Measurements from ENCODE around the gene AP4M1.

The AP4M1 gene

DNA sequence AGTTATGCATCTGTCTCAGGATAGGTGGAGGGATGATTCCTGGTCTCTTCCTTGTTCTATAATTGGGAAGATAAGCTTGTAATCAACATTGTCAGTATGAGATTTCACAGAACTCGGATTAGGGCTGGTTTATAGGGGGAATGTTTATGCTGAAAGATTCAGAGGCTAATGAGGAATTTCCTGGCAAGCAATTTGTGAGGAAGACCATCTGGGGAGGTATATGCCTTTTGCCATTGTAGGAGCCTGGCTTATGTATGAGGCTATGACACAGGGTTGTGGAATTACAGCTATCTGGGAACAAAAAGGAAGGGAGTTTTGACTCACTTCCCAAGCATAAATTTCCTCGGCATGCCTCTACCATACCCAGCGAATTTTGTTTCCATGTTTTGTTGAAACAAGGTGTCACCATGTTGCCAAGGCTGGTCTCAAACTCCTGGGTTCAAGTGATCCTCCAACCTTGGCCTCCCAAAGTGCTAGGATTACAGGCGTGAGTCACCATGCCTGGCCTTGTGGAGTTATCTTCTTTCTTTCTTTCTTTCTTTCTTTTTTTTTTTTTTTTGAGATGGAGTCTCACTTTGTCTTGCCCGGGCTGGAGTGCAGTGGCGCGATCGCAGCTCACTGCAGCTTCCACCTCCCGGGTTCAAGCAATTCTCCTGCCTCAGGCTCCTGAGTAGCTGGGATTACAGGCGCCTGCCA lies 14.2 kb upstream of the AP4M1 start:
- DNase-seq: no peak

DNA sequence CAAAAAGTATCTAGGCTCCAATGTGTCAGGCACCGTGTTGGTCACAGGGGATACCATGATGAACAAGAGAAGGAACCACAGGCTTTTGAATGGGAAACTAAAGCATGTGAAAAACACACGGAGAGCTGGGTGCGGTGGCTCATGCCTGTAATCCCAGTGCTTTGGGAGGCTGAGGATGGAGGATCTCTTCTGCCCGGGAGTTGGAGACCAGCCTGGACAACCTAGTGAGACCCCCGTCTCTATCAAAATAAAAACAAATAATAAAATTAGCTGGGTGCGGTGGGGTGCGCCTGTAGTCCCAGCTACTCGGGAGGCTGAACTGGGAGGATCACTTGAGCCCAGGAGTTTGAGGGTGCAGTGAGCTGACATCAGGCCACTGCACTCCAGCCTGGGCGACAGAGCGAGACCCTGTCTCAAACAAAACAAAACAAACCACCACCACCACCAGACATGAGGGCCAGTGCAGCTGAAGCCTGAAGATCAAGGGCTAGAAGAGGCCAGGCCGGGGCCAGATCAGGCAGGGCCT lies 13.3 kb upstream of the AP4M1 start:
- DNase-seq: no peak

DNA sequence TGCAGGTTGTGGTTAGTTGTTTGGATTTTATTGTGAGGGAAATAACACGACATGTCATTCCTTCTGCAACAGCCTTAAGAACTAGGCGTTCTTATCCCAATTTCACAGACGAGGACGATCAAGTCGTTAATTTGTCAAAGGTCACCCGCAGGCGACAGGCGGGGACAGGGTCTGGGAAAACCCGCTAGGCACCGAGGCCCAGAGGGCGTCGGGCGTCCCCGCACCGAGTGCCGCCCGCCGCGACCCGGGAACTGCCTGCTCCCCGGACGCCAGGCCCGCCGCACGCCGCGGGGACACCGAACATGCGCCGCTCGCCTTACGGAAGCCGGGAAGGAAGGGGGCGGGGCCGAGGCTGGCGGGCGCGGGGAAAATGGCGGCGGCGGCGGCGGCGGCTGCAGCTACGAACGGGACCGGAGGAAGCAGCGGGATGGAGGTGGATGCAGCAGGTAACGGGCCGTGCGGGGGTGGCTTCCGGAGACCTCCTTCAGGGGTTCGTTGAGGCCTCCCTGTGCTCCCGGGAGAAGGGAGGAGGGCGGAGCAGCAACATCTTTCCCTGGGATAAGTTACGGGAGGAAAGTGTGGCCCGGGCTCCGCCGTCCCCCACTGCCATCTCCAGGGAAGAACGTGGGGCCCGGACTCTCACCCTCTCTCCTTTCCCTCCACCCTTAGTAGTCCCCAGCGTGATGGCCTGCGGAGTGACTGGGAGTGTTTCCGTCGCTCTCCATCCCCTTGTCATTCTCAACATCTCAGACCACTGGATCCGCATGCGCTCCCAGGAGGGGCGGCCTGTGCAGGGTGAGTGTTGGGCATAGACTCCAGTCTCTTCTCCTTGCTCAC lies 12.6 kb upstream of the AP4M1 start, which contains the start of gene COPS6:
TSS of gene COPS6 (plus strand) at position 349 of the 837 bp plus-strand sequence. CDS start at position 371, 22 bp downstream.
- DNase-seq: peak; percentile 93

DNA sequence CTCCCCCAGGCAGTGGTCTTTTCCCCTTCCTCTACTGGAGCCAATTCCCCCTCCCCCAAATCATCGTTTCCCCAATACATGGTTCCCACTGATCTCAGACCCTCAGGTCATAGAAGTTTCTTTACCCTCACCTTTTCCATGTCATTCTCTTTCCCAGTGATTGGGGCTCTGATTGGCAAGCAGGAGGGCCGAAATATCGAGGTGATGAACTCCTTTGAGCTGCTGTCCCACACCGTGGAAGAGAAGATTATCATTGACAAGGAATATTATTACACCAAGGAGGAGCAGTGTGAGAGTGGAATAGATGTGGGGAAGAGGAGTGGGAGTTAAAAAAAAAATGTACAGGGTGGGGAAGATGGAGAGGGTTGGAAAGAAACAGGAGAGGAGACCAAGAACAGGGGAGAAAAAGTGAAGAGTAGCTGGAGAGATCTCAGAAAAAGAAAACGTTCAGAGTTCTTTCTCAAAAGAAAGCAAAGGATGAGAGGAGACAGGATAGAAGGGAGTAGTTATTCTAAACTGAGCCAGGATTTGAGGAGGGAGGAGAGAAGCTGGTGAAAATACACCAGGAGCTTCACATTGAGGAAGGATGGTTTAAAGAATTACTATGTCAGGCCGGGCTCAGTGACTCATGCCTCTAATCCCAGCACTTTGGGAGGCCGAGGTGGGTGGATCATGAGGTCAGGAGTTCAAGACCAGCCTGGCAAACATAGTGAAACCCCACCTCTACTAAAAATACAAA lies 11.8 kb upstream of the AP4M1 start:
- DNase-seq: no peak

DNA sequence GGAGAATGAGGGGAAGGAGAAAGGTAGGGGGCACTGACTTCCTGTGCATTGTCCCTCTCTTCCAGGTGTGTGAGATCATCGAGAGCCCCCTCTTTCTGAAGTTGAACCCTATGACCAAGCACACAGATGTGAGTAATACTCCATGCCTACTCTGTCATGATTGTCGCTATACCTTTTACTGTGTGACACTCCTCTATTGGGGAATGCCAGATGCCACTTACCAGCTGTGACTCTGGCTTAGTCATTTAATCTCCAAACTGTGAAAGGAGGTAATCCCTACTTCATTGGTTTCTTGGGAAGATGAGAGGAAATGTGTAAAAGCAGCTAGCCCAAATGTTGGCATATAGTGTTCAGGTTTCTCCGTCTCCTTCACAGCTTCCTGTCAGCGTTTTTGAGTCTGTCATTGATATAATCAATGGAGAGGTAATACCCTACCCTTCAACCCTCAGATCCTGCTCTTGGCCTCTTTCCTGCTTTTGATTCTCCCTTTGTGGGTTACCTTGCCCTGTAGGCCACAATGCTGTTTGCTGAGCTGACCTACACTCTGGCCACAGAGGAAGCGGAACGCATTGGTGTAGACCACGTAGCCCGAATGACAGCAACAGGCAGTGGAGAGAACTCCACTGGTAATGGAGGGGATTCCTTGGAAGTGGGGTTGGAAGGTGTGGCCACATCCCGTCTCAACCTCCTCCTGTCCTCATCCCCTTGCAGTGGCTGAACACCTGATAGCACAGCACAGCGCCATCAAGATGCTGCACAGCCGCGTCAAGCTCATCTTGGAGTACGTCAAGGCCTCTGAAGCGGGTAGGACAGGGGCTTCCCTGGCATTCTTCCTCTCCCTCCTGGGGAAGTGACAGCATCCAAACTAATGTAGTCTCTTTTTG lies 10.7 kb upstream of the AP4M1 start:
- DNase-seq: no peak

DNA sequence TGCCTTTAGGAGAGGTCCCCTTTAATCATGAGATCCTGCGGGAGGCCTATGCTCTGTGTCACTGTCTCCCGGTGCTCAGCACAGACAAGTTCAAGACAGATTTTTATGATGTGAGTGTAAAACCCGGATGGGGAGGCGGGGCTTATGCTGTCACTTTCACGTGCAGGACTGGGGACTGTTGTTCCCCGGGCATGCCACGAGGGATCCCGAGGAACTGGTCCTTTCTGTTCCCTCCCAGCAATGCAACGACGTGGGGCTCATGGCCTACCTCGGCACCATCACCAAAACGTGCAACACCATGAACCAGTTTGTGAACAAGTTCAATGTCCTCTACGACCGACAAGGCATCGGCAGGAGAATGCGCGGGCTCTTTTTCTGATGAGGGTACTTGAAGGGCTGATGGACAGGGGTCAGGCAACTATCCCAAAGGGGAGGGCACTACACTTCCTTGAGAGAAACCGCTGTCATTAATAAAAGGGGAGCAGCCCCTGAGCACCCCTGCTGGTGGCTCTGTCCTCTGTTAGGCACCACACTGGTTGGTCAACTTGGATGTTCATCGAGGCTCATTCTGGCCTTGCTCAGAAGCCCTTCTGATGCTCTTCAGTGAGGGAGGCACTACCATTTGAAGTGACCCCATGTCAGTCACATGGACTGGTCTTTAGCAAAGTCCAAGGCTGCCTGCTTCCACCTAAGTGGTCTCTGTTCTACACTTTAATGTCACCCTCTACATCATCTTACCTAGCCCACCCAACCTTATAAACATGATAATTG lies 9.8 kb upstream of the AP4M1 start:
- no peak for DNase-seq

DNA sequence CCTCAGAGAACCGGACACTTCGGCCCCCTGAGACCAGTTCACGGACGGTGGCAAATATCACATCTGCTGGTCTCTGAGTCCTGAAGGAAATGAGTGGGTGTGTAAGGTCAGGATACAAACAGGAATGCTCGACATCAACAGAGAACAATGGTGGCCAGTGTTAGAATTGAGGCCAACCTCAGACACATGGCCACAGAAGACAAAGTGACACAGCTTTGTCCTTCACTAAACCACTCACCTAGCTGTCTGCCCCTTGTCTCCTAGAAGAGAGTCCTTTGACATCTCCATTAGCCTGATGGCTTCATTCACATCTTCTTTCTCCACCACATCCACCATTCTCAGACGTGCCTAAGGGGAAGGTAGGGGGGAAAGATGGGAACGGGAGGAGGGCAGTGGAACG lies 8.4 kb upstream of the AP4M1 start:
- DNase-seq: no peak

DNA sequence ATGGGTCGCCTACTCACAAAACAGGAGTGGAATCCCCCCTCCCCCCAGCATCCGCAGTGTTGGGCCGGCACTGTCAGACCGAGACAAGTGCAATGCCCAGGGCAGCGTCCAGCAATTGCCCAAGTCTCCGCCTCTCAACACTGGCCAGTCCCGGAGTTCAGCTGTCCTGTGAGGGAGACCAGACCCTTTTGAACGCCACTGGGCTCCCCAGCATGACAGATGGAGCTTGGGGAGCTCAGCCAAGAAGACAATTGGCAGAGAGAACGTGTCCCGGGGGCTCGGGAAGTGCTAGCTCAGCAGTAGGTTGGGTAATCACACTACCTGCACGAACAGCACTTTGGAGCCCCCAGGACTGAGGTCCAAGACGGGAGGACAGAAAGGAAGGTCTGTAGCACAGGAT lies 7.9 kb upstream of the AP4M1 start:
- DNase-seq: no peak

DNA sequence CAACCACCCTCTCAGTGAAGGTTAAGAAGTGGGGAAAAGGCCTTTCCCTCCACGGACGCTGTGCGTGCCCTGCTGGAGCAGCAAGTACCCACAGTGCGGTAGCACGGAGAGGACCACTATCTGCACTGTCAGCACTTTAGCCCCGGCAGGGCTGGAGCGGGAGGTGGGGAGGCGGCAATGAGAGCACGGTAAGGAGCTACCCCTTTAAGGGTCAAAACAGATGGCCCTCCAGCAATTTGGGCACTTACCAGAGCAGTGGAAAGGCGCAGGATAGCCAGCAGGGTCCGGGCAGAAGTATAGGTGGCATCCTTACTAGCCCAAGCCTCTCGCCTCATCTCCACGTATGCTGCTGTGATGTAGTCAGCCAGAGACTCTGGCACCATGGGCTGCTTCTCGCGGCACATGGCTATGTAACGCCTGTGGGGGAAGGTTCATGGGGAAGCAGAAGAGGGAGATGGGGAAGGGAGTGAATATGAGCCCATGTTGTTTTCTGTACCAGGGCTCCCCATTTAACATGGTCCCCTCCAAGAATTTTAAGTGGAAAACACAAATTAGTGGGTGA lies 7.4 kb upstream of the AP4M1 start:
- no peak for DNase-seq

DNA sequence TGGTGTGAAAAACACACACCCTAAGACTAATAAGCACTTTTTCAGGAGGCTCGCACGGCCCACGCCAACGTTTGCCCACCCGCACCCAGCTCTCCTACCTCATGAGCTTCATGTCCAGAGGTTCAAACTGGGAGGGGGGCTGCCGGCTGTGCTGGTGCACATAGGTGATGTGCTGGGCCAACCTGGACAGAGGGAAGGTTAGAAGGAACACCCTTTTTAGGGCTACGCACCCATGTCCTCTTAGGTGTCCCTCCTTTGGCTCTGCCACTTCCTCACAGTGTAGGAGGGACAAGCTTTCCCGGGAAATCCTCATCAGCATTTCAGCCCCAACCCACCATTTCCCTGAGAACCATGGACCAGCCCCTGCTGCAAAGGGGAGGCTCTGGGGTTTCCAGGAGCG lies 6.2 kb upstream of the AP4M1 start:
- no peak for DNase-seq

DNA sequence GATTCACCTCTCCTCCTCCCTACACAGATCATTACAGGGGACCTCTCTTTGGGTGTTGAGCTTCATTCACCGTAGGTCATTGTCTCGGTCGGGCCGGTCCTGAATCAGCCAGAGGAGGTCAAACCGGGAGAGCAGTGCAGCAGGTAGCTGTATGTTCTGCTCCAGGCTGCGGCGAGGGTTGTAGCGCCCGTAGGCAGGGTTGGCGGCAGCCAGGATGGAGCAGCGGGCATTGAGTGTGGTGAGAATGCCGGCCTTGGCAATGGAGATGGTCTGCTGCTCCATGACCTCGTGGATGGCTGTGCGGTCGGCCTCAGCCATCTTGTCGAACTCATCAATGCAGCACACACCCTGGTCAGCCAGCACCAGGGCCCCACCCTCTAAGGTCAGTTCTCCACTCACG lies 5.7 kb upstream of the AP4M1 start:
- DNase-seq: no peak

DNA sequence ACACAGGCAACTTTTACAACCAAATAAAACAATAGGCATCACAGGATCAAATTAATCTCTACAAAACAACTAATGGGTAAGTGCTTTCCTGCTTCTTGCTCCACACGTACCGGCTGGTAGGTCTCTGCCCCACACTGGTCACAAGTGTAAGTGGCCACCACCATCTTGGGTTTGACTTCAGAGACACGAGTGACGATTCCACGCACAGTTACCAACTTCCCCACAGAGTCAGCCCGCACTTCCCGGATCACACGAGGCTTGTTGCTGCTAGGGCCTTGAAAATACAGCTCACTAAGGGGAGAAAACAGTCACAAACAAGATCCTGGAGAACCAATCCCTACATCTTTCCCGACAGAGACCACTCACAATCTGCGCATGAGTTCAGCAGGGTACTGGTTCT lies 2.5 kb upstream of the AP4M1 start:
- DNase-seq: no peak

DNA sequence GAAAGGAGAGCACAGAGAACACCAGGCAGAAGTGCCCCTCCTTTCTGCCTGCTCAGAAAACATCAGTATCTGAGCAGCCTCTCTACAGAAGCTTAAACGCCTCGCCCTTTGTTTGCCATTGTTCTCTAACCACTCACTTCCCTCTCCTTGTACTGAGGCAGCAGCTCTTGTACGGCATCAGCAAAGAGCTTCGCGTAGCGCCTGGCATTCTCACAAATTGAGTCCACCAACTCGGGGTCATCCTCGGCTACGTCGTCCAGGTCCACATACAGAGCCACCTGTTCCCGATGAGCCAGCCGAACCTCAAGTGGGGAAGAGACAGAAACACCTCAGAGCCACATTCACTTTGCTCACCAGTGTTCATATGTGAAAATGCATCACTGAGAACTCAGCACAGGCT lies 2.0 kb upstream of the AP4M1 start:
- DNase-seq: no peak

DNA sequence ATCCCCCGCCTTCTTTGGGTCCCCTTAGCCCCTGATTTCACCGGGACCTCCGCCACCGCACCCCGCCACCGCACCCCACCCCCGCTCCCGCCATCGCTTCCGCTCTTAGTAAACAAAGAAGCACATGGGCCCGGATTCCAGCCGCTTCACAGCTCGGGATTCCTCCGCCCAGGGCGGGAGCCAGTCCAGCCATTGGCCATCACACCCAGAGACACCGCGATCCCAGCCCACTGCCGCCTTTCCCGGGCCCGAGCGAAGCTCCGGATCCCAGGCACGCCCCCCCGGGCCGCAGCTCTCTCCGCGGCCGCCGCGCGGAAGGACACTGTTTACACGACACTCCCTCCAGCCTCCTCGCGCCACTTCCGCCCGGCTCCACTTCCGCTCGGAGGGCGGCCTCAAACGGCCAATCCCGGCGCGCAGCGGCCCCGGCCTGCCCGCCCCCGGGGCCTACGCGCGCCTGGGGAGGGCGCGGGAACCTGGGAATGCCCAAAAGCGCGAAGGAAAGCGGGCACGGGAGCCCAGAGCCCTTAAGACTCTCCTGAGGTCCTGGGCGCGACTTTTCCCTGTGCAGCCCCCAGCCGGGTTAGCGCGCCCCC lies 925 bp upstream of the AP4M1 start:
- peak; percentile 97 for DNase-seq

DNA sequence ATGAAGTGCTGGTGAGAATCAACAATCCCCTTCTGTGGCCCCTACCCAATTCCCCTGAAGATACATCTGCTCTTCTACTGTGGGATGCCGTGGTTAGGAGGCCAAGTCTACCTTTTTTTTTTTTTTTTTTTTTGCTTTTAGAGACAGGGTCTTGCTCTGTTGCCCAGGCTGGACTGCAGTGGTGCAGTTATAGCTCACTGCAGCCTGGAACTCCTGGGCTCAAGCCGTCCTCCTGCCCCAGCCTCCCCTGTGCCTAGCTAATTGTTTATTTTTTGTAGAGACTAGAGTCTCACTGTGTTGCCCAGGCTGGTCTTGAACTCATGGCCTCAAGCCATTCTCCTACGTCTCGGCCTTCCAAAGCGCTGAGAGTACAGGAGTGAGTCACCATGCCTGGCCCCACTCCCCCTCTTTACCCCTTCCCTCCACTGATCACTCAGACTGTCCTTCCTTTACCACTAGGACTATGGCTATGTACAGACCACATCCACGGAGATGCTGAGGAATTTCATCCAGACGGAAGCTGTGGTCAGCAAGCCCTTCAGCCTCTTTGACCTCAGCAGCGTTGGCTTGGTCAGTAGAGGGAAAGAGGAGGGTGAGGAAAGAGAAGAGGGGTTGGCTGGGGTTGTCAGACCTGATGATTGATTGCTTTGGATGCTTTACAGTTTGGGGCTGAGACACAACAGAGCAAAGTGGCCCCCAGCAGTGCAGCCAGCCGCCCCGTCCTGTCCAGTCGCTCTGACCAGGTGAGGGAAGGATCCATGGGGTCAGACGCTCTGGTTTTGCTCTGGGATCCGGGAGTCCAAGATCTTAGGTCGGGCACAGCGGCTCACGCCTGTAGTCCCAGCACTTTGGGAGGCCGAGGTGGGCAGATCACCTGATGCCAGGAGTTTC lies 1.8 kb downstream of the AP4M1 start:
- DNase-seq: no peak

DNA sequence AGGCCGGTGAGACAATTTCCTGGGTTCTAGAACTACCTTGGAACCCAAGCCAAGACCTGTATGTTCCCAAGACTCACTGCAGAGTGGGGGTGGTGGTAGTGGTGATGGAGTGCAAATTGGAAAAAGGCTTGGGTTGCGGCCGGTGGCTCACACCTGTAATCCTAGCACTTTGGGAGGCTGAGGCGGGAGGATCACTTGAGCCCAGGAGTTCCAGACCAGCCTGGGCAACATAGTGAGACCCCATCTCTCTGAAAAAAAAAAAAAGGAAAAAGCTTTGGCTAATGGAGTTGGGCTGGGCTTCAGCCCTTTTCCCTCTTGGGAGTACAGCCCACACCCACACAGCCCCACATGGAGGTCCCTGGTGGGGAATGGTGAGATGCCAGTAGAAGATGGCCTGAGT lies 4.1 kb downstream of the AP4M1 start:
- DNase-seq: no peak

DNA sequence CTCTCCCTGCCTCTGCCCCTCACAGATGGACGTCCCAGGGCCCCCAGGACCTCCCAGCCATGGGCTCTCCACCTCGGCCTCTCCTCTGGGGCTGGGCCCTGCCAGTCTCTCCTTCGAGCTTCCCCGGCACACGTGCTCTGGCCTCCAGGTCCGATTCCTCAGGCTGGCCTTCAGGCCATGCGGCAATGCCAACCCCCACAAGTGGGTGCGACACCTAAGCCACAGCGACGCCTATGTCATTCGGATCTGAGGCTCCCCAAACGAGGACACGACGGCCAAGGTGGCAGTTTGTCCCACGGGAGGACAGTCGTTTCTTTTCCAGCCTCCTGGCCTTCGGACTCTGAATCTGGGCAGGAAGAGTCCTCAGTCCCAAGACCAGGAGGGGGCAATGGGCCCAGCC lies 5.2 kb downstream of the AP4M1 start:
- DNase-seq: no peak

DNA sequence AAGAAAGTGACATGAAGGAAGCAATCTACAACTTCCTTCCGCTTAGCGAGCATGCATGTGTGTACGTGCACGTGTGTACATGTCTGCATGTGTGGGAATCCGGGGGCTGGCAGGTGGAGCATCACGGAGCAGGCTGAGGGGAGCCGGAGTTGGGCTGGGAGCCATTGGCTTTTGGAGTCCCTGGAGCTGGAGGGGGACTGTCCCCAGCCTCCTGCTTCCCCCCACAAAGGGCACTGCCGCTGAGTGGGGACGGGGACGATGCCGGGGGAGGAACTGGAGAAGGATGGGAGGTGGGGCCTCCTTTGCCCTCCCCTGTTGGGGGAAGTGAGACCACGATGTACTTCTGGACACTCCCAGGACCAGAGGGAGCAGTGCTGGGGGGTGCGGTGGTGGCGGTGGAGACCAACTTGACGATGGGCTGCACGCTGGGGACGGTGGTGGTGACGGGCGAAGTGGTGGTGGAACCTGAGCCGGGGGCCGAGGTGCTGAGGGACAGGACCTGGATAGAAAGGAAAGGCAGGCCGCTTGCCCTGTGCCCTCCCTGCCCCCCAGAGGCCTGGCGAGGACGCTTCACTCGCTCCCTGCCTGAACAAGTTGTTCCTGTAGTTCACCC lies 5.8 kb downstream of the AP4M1 start:
- no peak for DNase-seq

DNA sequence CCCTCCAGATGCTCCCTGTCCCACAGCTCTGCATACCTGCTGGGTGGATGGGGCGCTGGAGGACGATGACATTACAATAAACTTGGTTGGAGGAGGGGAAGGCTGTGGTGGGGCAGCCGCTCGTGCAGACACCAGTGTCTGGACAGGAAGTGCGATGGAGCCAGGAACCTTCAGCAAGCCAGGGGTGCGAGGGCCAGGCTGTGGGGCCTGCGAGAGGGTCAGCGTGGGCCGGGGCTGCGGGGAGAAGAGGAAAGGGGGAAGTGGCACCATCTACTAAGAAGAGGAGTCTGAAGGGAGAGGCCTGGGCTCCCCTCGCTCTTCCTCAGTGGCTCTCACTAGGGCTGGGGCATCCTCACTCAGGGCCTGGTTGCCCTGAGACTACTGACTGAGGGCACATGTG lies 6.4 kb downstream of the AP4M1 start:
- DNase-seq: no peak

All from eye (tissue), 1 donor.